ENCODE measurements around the gene FRMD6. TPM values are rescaled to one million over a fixed set of nuclear protein-coding genes. Genes with fewer than 3 reads are reported as not detected.

The FRMD6 gene
- total and polyA plus RNA-seq, 8 donors: 19.8 to 33.5 (median 28.9) TPM

GRCh38 chr14:51719955-51720354 is 68.2 kb downstream of the FRMD6 start:
- Histone ChIP-seq H3K9me3 (no peaks in the 10 kb centered on the region), H3K4me1 (no peaks in the 10 kb centered on the region), H3K27ac (no peak overlapping the region), H3K4me3 (no peak overlapping the region), H3K27me3 (no peaks in the 10 kb centered on the region), H3K36me3 (peaks cover 0 to 4% of the 10 kb centered on the region in 2 donors)
- intact Hi-C loops (cut with DNase I): no loop called here
- no peak for TF ChIP-seq CTCF (IDR thresholded peaks at IDR 0.05)
- ATAC-seq: no peak
- DNase-seq: peak in 1 of 4 donors; percentile 72

- Histone ChIP-seq H3K27me3 (no peaks in the 10 kb centered on the region), H3K9me3 (no peaks in the 10 kb centered on the region), H3K36me3 (peaks cover 0 to 4% of the 10 kb centered on the region in 2 donors), H3K4me1 (no peaks in the 10 kb centered on the region), H3K4me3 (no peak overlapping the region), H3K27ac (no peak overlapping the region)
- DNase-seq: no peak
- intact Hi-C loops (cut with DNase I): no loop called here
- no peak for TF ChIP-seq CTCF (IDR thresholded peaks at IDR 0.05)
- no peak for ATAC-seq
These were observed 72.3 kb downstream of the FRMD6 start for GRCh38 chr14:51723990-51724389.

DNA sequence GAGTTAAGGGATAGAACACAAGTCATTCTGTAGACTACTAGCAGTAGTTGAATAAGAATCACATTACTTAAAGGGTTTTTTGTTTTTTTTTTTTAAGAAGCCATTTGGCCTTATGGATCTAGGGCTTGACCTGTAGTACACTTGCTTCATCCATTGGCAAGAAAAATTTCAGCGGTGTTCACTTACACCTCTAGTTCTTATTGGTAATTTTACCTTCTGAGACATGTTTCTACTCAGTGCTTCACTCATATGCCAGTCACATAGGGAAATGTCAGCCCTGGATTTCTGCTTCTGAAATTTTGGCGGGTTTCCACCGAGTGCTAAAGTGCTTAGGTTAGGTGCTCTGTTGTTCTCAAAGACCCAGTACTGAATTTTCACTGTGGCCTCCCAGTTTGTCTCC is 72.9 kb downstream of the FRMD6 start:
- Histone ChIP-seq H3K36me3 (peaks cover 0 to 4% of the 10 kb centered on the region in 2 donors), H3K4me1 (no peaks in the 10 kb centered on the region), H3K9me3 (no peaks in the 10 kb centered on the region), H3K27ac (no peak overlapping the region), H3K27me3 (no peaks in the 10 kb centered on the region), H3K4me3 (no peak overlapping the region)
- intact Hi-C loops (cut with DNase I): no loop called here
- no peak for TF ChIP-seq CTCF (IDR thresholded peaks at IDR 0.05)
- ATAC-seq (no peak), DNase-seq (no peak)

- no peak for DNase-seq
- Histone ChIP-seq H3K4me1 (no peaks in the 10 kb centered on the region), H3K9me3 (no peaks in the 10 kb centered on the region), H3K36me3 (peaks cover 0 to 3% of the 10 kb centered on the region in 2 donors), H3K27me3 (no peaks in the 10 kb centered on the region), H3K4me3 (no peak overlapping the region), H3K27ac (no peak overlapping the region)
- intact Hi-C loops (cut with DNase I): no loop called here
- ATAC-seq: no peak
- no peak for TF ChIP-seq CTCF (IDR thresholded peaks at IDR 0.05)
These were observed 73.4 kb downstream of the FRMD6 start for GRCh38 chr14:51725061-51725460.

GRCh38 chr14:51726166-51726899 is 74.6 kb downstream of the FRMD6 start:
- no peaks in the 10 kb centered on the region for H3K4me1 ChIP-seq
- H3K36me3 ChIP-seq: no peaks in the 10 kb centered on the region
- H3K4me3 ChIP-seq: no peak overlapping the region
- H3K27ac ChIP-seq: no peak overlapping the region
- H3K9me3 ChIP-seq: no peaks in the 10 kb centered on the region
- ATAC-seq (no peak), DNase-seq (no peak)
- no peak for TF ChIP-seq CTCF (IDR thresholded peaks at IDR 0.05)
- intact Hi-C loops (cut with DNase I): no loop called here
- no peaks in the 10 kb centered on the region for H3K27me3 ChIP-seq
